Lower leg skin (tissue), 3 donors: ENCODE measurements around the gene IVD.

Experiments
- POLR2A ChIP-seq, 2 donors: fragments of 450-650 bp; IDR thresholded peaks; one replicate each; pipeline ENCODE4 v1.6.1; 2016 to 2017; ENCODE audit warnings: antibody characterized with exemption in 2 of 2, mild to moderate bottlenecking in 1 of 2, moderate library complexity in 1 of 2
- TF ChIP-seq, protein P1 (sequence below), 3 donors: fragments of 450-650 bp; IDR thresholded peaks; one replicate each; pipeline ENCODE4 v1.5.1; 2016; ENCODE audit warnings: antibody characterized with exemption in 3 of 3, mild to moderate bottlenecking in 3 of 3, moderate library complexity in 2 of 3

DNA sequence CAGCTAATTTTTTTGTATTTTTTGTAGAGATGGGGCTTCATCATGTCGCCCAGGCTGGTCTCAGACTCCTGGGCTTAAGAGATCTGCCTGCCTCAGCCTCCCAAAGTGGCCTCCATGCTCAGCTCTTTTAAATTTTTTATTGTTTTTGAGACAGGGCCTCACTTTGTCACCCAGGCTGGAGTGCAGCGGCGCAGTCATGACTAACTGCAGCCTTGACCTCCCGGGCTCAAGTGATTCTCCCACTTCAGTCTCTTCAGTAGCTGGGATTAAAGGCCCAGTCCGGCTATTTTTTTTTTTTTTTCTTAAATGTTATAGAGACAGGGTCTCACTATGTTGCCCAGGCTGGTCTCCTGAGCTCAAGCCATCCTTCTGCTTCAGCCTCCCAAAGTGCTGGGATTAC, 20.1 kb downstream of the IVD start:
- TF ChIP-seq, protein P1, sequence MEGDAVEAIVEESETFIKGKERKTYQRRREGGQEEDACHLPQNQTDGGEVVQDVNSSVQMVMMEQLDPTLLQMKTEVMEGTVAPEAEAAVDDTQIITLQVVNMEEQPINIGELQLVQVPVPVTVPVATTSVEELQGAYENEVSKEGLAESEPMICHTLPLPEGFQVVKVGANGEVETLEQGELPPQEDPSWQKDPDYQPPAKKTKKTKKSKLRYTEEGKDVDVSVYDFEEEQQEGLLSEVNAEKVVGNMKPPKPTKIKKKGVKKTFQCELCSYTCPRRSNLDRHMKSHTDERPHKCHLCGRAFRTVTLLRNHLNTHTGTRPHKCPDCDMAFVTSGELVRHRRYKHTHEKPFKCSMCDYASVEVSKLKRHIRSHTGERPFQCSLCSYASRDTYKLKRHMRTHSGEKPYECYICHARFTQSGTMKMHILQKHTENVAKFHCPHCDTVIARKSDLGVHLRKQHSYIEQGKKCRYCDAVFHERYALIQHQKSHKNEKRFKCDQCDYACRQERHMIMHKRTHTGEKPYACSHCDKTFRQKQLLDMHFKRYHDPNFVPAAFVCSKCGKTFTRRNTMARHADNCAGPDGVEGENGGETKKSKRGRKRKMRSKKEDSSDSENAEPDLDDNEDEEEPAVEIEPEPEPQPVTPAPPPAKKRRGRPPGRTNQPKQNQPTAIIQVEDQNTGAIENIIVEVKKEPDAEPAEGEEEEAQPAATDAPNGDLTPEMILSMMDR (IDR thresholded peaks at IDR 0.05), result no peak
- no peak for TF ChIP-seq POLR2A (IDR thresholded peaks at IDR 0.05)
